SU-DHL-6 (cell line): ENCODE data around the gene PDE3B.

ENCODE experiments used
- CTCF ChIP-seq: fragments of 200-600 bp; sonication (generic); IDR thresholded peaks from one replicate; pipeline ENCODE4 v1.5.1; 2017; ENCODE audit warnings: antibody characterized with exemption, mild to moderate bottlenecking, low read length, moderate library complexity; ENCODE audit not compliant: insufficient read depth, poor library complexity, severe bottlenecking
- EZH2phosphoT487 ChIP-seq: fragments of 200-600 bp; sonication (generic), shearing (Covaris generic); conservative IDR thresholded peaks from 2 replicates; pipeline ENCODE4 v1.6.1; 2018; ENCODE audit warnings: mild to moderate bottlenecking, antibody characterized with exemption, low read length, moderate library complexity, mixed read lengths

GRCh38 chr11:14703731-14704130 is 60.1 kb downstream of the PDE3B start:
- TF ChIP-seq CTCF, result no peak
- TF ChIP-seq EZH2phosphoT487, result no peak
